Endodermal cell (in vitro differentiated cells): ENCODE results near the gene CKS2. TPM values are rescaled to one million over a fixed set of nuclear protein-coding genes. Genes with fewer than 3 reads are reported as not detected.
A peak's percentile ranks its signal among the peaks of the same experiment; 100 is the strongest.

Source experiments
- DNase-seq: peaks from one replicate; pipeline ENCODE4 v3.0.0-alpha.2; 2017
- H3K27ac ChIP-seq: 2 replicates; pipeline ENCODE4 v1.5.1; 2013; ENCODE audit warnings: mild to moderate bottlenecking, low read depth, low read length, moderate library complexity
- H3K27me3 ChIP-seq: 2 replicates; pipeline ENCODE4 v1.6.1; 2013; ENCODE audit warnings: mild to moderate bottlenecking, low read length, moderate library complexity; ENCODE audit not compliant: insufficient read depth, control insufficient read depth, poor library complexity, severe bottlenecking
- H3K36me3 ChIP-seq: 2 replicates; pipeline ENCODE4 v1.7.0; 2013; ENCODE audit warnings: mild to moderate bottlenecking, low read length, moderate library complexity; ENCODE audit not compliant: control insufficient read depth, insufficient read depth
- H3K4me1 ChIP-seq: one replicate; pipeline ENCODE4 v1.7.0; 2013; ENCODE audit warnings: low read length; ENCODE audit not compliant: control insufficient read depth, insufficient read depth
- H3K4me3 ChIP-seq: 2 replicates; pipeline ENCODE4 v1.5.1; 2013; ENCODE audit warnings: mild to moderate bottlenecking, low read length, moderate library complexity
- H3K9ac ChIP-seq: 2 replicates; pipeline ENCODE4 v1.6.1; 2013; ENCODE audit warnings: mild to moderate bottlenecking, low read length, moderate library complexity; ENCODE audit not compliant: poor library complexity, severe bottlenecking; ENCODE audit errors: extremely low read depth
- H3K9me3 ChIP-seq: 2 replicates; pipeline ENCODE4 v1.6.1; 2013; ENCODE audit warnings: mild to moderate bottlenecking, low read length, moderate library complexity; ENCODE audit not compliant: control insufficient read depth
- H3K27ac Mint-ChIP-seq: 2 replicates; pipeline ENCODE4 v1.8.0; 2020; ENCODE audit warnings: mixed read lengths
- H3K27me3 Mint-ChIP-seq: 2 replicates; pipeline ENCODE4 v1.8.0; 2021; ENCODE audit warnings: mild to moderate bottlenecking, mixed read lengths; ENCODE audit not compliant: insufficient read depth
- H3K36me3 Mint-ChIP-seq: 2 replicates; pipeline ENCODE4 v1.8.0; 2020; ENCODE audit warnings: low read depth, mixed read lengths
- H3K4me1 Mint-ChIP-seq: 2 replicates; pipeline ENCODE4 v1.8.0; 2020; ENCODE audit warnings: mixed read lengths
- H3K4me3 Mint-ChIP-seq: 2 replicates; pipeline ENCODE4 v1.8.0; 2020; ENCODE audit warnings: mild to moderate bottlenecking, moderate library complexity, mixed read lengths
- H3K9me3 Mint-ChIP-seq: 2 replicates; pipeline ENCODE4 v1.8.0; 2020; ENCODE audit warnings: mild to moderate bottlenecking, mixed read lengths
- CTCF ChIP-seq: fragments of 200-600 bp; sonication (generic); conservative IDR thresholded peaks from 2 replicates; pipeline ENCODE4 v1.5.0; 2021; ENCODE audit warnings: antibody characterized with exemption, mild to moderate bottlenecking
- WGBS, 2 experiments: methylation state at CpG; one replicate each; pipeline versions ENCODE4 v1.1.5 to v1.1.7; 2013; ENCODE audit warnings: missing lambda C conversion rate in 2 of 2, mixed read lengths in 1 of 2; ENCODE audit not compliant: insufficient coverage in 1 of 2, insufficient read length in 1 of 2; 5-methylcytosine and 5-hydroxymethylcytosine counted together
- total RNA-seq, 2 donors: library from RNA; stranded (reverse); fragmentation: NEBNext Ultra II Directional in 1 of 2; extraction: Animal tissue kit (Norgen Biotek cat#: 25700) in 1 of 2; gene quantifications; 2 replicates in 1 of 2; 3 replicates in 1 of 2; pipeline ENCODE4 v1.2.1, GENCODE V29; 2021

The CKS2 gene
- total RNA-seq, 2 donors from 2014 or later, result 163 to 209 TPM

GRCh38 chr9:89358376-89358916 lies 47.5 kb downstream of the CKS2 start:
- no peaks in the 10 kb centered on the region for H3K9me3 Mint-ChIP-seq
- 90% methylated on average over 2 to 3 of the region's 3 CpGs for WGBS, 2 experiments
- peaks cover 19% of the 10 kb centered on the region for H3K4me1 ChIP-seq

GRCh38 chr9:89358985-89359384 lies 48.0 kb downstream of the CKS2 start:
- Histone ChIP-seq H3K4me3 (no peak overlapping the region), H3K27ac (no peak overlapping the region), H3K4me1 (peaks cover 19% of the 10 kb centered on the region), H3K9ac (no peak overlapping the region), H3K27me3 (no peaks in the 10 kb centered on the region), H3K9me3 (no peaks in the 10 kb centered on the region), H3K36me3 (peaks cover 59% of the 10 kb centered on the region)
- Mint-ChIP-seq H3K27ac (no peak overlapping the region), H3K36me3 (peaks cover 65% of the 10 kb centered on the region), H3K9me3 (no peaks in the 10 kb centered on the region), H3K4me1 (peaks cover 33% of the 10 kb centered on the region), H3K27me3 (no peaks in the 10 kb centered on the region), H3K4me3 (no peak overlapping the region)
- 94 to 98% methylated on average over 4 of the region's 4 CpGs for WGBS, 2 experiments
- no peak for TF ChIP-seq CTCF
- no peak for DNase-seq

More at GRCh38 chr9:89358376-89358916, 47.5 kb downstream of the CKS2 start:
- Mint-ChIP-seq H3K27me3 (no peaks in the 10 kb centered on the region), H3K4me3 (no peak overlapping the region), H3K27ac (no peak overlapping the region), H3K36me3 (peaks cover 70% of the 10 kb centered on the region), H3K4me1 (peaks cover 33% of the 10 kb centered on the region)
- no peaks in the 10 kb centered on the region for H3K9me3 ChIP-seq
- no peak overlapping the region for H3K27ac ChIP-seq
- peaks cover 64% of the 10 kb centered on the region for H3K36me3 ChIP-seq
- no peaks in the 10 kb centered on the region for H3K27me3 ChIP-seq
- no peak for TF ChIP-seq CTCF
- H3K4me3 ChIP-seq, result no peak overlapping the region
- no peak overlapping the region for H3K9ac ChIP-seq
- no peak for DNase-seq

- H3K4me3 ChIP-seq, result no peak overlapping the region
- H3K4me1 Mint-ChIP-seq, result peaks cover 33% of the 10 kb centered on the region
- no peak overlapping the region for H3K27ac ChIP-seq
- H3K4me1 ChIP-seq, result peaks cover 19% of the 10 kb centered on the region
- H3K27me3 Mint-ChIP-seq, result no peaks in the 10 kb centered on the region
- H3K36me3 Mint-ChIP-seq, result peaks cover 57% of the 10 kb centered on the region
- peak overlapping the region; percentile 2 for H3K4me3 Mint-ChIP-seq
- peak overlapping the region; percentile 62 for H3K27ac Mint-ChIP-seq
- H3K9me3 ChIP-seq, result no peaks in the 10 kb centered on the region
- 93 to 97% methylated on average over 5 to 7 of the region's 8 CpGs for WGBS, 2 experiments
- H3K36me3 ChIP-seq, result peaks cover 50% of the 10 kb centered on the region
- H3K9ac ChIP-seq, result no peak overlapping the region
- no peaks in the 10 kb centered on the region for H3K27me3 ChIP-seq
- TF ChIP-seq CTCF, result no peak
- DNase-seq, result peak; percentile 37
- H3K9me3 Mint-ChIP-seq, result no peaks in the 10 kb centered on the region
Measured at GRCh38 chr9:89359751-89360261, 48.8 kb downstream of the CKS2 start.
